ENCODE data around the gene SLC39A8. TPM values are rescaled to one million over a fixed set of nuclear protein-coding genes. Genes with fewer than 3 reads are reported as not detected.
A peak's percentile ranks its signal among the peaks of the same experiment; 100 is the strongest.

The SLC39A8 gene
- total and polyA plus RNA-seq, 9 of the 15 experiments (the other 6 are each of a cell fraction or from before 2014, with no cell fraction given): 8.2 to 30.3 (median 25.0) TPM

- TF ChIP-seq KDM1A (IDR thresholded peaks at IDR 0.05) (peak; percentile 39 to 66; a peak in 1 of 4 replicates), HDAC3 (IDR thresholded peaks at IDR 0.05; ENCODE audit: borderline replicate concordance, partially characterized antibody) (peak; percentile 46), MYC (IDR thresholded peaks at IDR 0.05; ENCODE audit: low read depth, low read length) (peak; percentile 22; the same call in 1 of the 2 replicates), MYC (CRISPR knock-in tag; IDR thresholded peaks at IDR 0.05; ENCODE audit: borderline replicate concordance, low read depth) (no peak), POLR2AphosphoS5 (IDR thresholded peaks at IDR 0.05; ENCODE audit: control insufficient read depth, insufficient read depth, low read depth, low read length) (peak; percentile 60; the same call in 1 of the 2 replicates), ZNF143 (CRISPR knock-in tag; IDR thresholded peaks at IDR 0.05) (no peak), ZFPM2 (CRISPR knock-in tag; IDR thresholded peaks at IDR 0.05) (no peak), KLF16 (IDR thresholded peaks at IDR 0.05) (peak; percentile 52; the same call in 1 of the 2 replicates), MNT (conservative IDR thresholded peaks at IDR 0.05) (peak in 1 of 2 experiments; percentile 52; a peak in 1 of 4 replicates), JUND (IDR thresholded peaks at IDR 0.05; ENCODE audit: borderline replicate concordance, low read depth, low read length) (0 out of 2 replicates have a peak, but pooled peaks have one; percentile 3), JUND (tag; IDR thresholded peaks at IDR 0.05; ENCODE audit: borderline replicate concordance, low read depth, low read length) (no peak), NFE2 (IDR thresholded peaks at IDR 0.05; ENCODE audit: low read depth) (no peak), ZNF592 (IDR thresholded peaks at IDR 0.05) (0 out of 2 replicates have a peak, but pooled peaks have one; percentile 25), ZNF23 (CRISPR knock-in tag; IDR thresholded peaks at IDR 0.05) (no peak), NR2C1 (IDR thresholded peaks at IDR 0.05) (peak; percentile 45; the same call in 1 of the 2 replicates), NR2C1 (tag; IDR thresholded peaks at IDR 0.05) (no peak), CBFA2T2 (conservative IDR thresholded peaks at IDR 0.05) (peak; percentile 86), AFF1 (IDR thresholded peaks at IDR 0.05; ENCODE audit: low read depth in 1 of 2, partially characterized antibody in 2 of 2) (no peak)
Observed at GRCh38 chr4:102342404-102343074, 2.7 kb downstream of the SLC39A8 start (continued).
